Liver (tissue), 3 donors: ENCODE data around the gene TTC7B.

Experiments used
- ATF3 ChIP-seq: IDR thresholded peaks from 2 replicates; pipeline ENCODE4 v1.6.1; 2016; ENCODE audit warnings: antibody characterized with exemption
- CTCF ChIP-seq: fragments of 150-350 bp; IDR thresholded peaks from 2 replicates; pipeline ENCODE4 v1.5.1; 2017; ENCODE audit warnings: improper control_type of control experiment, low read depth, low read length; ENCODE audit not compliant: missing input control
- GABPA ChIP-seq, 2 donors: IDR thresholded peaks in 1 of 2; conservative IDR thresholded peaks in 1 of 2; 2 replicates each; pipeline ENCODE4 v1.6.1; 2016; ENCODE audit warnings: antibody characterized with exemption in 2 of 2, mild to moderate bottlenecking in 1 of 2, moderate library complexity in 1 of 2
- HNF4A ChIP-seq, 2 donors: conservative IDR thresholded peaks; 2 replicates each; pipeline ENCODE4 v1.6.1; 2016; ENCODE audit warnings: antibody characterized with exemption in 2 of 2, mild to moderate bottlenecking in 2 of 2
- JUND ChIP-seq, 2 donors: IDR thresholded peaks; 2 replicates each; pipeline ENCODE4 v1.6.1; 2016; ENCODE audit warnings: antibody characterized with exemption in 2 of 2
- MAX ChIP-seq: IDR thresholded peaks from 2 replicates; pipeline ENCODE4 v1.6.1; 2016; ENCODE audit warnings: antibody characterized with exemption
- RAD21 ChIP-seq, 2 donors: IDR thresholded peaks; 2 replicates each; pipeline ENCODE4 v1.6.1; 2016; ENCODE audit warnings: antibody characterized with exemption in 2 of 2, mild to moderate bottlenecking in 2 of 2
- REST ChIP-seq: IDR thresholded peaks from 2 replicates; pipeline ENCODE4 v1.6.1; 2016; ENCODE audit warnings: antibody characterized with exemption, mild to moderate bottlenecking
- SP1 ChIP-seq: IDR thresholded peaks from 2 replicates; pipeline ENCODE4 v1.6.1; 2018; ENCODE audit warnings: antibody characterized with exemption, mild to moderate bottlenecking
- TAF1 ChIP-seq: conservative IDR thresholded peaks from 2 replicates; pipeline ENCODE4 v1.6.1; 2016; ENCODE audit warnings: antibody characterized with exemption, mild to moderate bottlenecking
- YY1 ChIP-seq: IDR thresholded peaks from 2 replicates; pipeline ENCODE4 v1.6.1; 2016; ENCODE audit warnings: antibody characterized with exemption, mild to moderate bottlenecking
- ZBTB33 ChIP-seq: IDR thresholded peaks from 2 replicates; pipeline ENCODE4 v1.6.1; 2016; ENCODE audit warnings: antibody characterized with exemption
- donor health status: healthy.
- donor health status: healthy.

- TF ChIP-seq ATF3: no peak
- no peak for TF ChIP-seq CTCF
- no peak for TF ChIP-seq JUND (IDR thresholded peaks at IDR 0.05)
- no peak for TF ChIP-seq MAX
- TF ChIP-seq GABPA (IDR thresholded peaks at IDR 0.05 in 1 of 2, conservative IDR thresholded peaks at IDR 0.05 in 1 of 2): no peak
- TF ChIP-seq SP1: no peak
- TF ChIP-seq RAD21 (IDR thresholded peaks at IDR 0.05): no peak
- TF ChIP-seq REST: no peak
- TF ChIP-seq HNF4A (conservative IDR thresholded peaks at IDR 0.05): no peak
- no peak for TF ChIP-seq TAF1
- TF ChIP-seq ZBTB33: no peak
- TF ChIP-seq YY1: no peak
These were observed 316.1 kb downstream of the TTC7B start for GRCh38 chr14:90499908-90500664.
